Effector CD8-positive, alpha-beta T cell (primary cell): ENCODE data around the gene TNKS1BP1.

Experiments
- DNase-seq: peaks from one replicate; lab custom pipeline; 2025; lab: John Stamatoyannopoulos, UW

TNKS1BP1 gene

DNA sequence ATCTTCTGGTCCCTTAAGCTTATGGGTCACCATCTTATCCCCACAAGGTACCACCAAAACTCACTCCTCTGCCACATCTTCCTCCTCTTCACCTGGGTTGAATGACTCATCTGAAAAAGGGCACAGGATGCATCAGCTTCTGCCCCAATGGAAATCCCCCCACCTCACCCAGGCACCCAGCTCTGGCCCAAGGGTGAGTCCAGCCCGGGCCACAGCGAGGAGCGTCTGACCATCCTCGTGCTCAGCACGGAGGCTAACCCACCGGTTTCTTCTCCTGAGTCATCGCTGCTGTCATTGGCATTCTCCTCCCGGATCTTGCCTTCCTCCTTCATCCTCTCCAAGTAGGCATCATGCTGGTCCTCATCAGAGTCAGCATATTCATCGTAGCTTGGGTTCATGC is 5.3 kb upstream of the TNKS1BP1 start:
- no peak for DNase-seq

DNA sequence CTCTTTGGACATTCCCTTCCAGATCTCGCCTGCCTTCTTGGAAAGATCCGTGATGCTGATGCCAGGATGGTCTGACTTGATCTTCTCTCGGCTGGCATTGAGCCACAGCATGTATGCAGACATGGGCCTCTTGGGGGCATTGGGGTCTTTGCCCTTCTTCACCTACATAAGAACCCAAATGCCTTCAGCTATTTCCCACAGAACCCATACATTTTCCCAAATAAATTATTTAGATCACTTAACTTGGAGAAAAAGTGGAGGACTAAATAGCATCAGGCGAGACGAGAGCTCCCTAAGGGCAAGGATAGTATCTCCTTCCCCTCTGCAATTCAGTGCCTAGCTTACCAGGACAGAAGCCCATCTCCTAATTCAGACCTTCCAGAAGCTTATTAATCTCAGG is 3.0 kb upstream of the TNKS1BP1 start:
- DNase-seq = no peak

DNA sequence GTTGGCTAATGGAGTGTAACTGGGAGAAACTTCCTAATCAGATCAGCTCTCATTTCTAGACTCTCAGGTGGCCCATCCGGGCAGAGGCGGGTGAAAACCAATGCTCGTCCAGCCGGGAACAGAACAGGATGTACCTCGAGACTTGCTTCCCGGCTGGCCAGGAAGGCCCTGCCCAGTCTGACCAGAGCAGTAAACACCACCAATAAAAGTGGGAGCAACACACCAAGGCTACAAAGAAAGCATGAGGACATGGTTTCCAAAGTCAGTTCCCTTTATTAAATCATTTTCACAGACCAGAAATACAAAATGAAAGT is 940 bp upstream of the TNKS1BP1 start:
- DNase-seq = no peak

DNA sequence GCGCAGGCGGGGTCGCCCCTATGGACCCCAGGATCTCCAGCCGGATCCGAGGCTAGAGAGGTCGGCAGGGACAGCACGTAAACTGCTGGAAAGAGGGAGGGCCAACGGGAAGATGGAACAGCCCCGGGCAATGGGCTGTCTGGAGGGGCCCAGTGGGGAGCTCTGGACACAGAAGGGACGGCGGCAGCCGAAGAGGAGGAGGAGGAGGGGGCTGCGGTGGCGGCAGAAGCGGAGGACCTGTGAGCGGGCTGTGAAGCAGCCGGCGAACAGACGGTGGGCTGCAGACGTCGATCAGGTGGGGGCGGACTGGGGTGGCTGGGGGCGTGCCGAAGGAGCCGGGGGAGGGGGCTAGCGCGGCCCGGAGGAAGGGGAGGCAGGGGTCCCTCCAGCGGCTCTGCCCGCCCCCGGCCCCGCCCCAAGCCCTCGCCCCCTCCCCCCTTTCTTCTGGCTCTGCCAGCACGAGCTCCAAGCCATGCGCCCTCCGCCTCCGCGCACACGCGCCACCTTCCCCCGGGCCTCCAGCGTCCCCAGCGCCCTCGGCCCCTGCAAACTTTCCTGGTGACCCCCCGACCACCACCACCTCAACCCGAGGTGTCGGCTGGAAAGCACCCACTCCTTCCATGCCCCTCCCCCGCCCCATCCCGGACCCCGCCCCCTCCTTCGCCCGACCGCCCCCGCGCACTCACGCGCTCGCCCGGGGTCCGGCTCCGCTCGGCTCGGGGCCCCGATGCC is 432 bp downstream of the TNKS1BP1 start:
- no peak for DNase-seq

DNA sequence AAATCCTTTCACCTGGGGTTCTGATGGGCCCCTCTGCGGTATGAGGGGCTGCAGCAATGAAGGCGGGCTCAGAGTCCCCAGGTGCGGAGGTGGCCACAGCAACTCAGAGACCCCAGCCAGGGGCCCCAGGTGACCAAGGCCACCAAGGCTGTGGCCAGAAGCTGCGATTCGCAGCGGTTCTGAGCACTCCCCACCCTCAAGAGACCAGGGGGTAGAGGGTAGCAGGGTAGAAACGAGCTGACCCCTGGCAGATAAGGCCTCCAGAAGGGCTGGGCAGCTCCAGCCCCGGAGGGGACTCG is 948 bp downstream of the TNKS1BP1 start:
- DNase-seq = no peak

DNA sequence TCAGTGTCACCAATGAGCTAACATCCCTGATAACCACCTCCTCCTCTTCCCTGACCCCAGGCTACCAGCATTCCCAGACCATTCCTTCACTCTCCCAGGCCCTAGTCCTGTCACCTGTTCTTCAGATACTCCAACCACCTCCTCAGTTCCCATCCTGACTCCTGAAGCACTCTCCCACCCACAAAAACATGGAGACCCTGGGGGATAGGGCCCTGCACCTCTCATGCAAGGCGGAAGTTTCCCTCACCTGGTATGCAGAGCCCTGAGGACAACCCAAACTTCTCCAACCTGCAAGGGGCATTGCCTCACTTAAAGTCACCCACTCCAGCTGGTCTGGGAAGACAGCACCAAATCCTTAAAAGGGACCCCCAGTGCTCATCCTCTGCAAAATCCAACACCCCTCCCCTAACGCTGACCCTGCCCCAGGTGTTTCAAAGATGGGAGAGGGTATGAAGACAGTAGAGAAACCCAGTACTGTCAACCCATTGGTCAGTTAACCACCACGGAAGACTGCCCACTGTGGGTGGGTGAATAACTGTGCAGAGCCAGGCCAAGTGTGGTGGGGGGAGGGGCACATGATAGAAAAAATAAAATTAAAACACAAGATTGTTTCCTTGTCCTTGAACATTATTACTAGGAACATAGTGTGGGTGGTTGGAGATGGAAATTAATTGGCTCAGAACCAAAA is 1.4 kb downstream of the TNKS1BP1 start:
- no peak for DNase-seq

DNA sequence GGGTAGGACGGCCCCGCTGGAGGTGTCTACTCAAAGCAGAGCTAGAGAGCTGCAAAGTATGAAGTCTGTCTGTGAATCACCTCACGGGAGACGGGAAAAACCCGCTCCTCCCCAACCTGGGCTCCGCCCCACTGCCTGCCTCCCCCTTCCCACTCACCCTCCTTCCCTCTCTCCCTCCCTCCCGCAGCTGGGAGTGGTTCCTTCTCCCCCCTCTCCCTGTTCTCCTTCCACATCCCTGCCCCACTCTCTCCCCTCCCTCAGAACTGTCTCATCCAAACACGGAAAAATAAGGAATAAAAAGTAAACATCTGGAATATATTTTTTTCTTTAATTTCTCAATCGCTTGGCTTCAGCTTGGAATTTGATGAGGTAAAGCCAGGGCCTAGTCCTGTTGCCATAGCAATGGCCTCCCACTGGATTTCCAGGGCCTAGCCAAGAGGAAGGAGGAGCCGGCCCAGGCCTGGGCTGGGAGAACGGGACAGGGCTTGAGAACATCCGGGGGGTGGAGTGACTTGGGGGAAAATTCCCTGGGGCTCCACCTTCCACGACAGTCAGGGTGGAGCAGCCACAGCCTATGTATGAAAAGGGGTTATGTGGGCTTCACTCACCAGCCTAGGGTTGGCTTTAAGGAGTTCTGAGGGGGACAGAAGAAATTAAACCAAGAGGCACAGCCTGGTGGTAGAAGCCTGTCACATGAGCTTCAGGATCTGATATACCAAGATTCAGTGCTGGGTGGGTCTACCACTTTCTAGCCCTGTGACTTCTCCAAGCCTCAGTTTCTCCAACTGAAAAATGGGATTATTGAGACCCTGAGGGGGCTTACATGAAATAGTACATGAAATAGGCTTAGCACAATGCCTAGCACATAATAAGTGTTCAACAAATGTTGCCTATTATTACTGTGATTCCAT is 2.2 kb downstream of the TNKS1BP1 start:
- DNase-seq = no peak

DNA sequence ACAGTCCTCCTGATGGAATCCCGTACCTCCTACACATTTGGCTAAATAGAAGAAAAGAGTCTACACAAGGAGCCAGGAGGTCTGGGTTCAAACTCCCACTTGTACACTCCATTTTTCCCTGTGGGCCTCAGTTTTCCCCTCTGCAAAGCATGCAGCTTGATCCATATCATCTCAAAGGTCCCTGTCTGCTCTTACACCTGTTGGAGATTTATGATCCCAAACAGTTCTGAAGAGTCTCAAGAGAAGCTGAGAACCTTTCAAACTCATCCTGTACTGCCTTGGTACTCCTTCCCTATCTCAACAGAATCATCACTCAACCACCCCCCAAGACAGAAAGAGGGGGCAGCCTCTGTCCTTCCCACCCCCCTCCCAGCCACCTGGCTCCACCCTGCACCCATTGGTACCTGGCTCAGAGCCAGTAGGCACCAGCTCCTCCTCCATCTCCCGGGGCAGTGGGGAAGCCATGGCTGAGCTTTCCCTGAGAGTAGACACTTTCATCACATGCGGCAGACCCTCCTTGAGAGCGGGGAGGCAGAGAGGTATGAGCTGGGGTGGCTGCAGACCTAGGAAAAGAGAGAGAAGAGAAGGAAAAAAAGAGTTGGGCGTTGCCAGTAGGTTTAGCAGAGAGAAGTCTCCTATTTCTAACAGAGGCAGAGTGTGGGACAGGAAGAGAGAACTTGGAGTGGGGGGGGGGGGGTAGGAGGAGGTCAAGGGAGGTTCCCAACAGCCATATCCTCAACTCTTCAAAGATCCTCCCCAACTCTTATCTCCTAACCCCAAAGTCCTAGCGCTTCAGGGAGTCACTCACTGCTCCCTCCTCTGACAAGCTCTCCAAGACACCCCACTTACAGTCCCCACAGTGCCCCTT is 3.1 kb downstream of the TNKS1BP1 start:
- no peak for DNase-seq

DNA sequence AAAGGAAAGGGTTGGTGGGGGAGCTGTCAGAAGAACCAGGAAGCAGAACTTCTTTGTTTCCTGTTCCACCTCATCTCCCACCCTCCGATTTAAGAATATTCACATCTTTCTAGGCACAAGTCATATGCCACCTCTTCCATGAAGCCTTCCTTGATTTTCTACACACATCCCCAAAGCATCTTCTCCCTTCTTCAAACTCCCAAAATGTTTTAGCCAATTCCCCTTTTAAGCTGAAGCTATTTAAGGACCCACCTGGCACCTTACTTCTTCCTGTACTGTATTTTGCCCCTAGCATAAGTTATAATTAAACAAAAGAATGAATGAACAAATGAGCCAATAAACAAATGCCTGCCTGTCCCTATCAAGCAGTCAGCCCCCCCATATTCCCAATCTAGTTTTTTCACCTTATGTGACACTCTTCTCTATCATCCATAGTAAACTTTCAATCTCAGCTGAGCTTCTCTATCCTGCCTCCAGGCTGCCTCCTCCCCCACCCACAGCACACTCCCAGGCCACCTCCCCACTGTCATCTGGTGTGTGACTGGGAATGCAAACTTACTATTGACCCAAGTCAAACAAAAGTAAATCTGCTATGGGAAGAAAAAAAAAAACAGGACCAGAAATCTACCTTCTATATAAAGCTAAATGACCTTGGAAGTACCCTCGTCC is 3.9 kb downstream of the TNKS1BP1 start:
- DNase-seq = no peak

DNA sequence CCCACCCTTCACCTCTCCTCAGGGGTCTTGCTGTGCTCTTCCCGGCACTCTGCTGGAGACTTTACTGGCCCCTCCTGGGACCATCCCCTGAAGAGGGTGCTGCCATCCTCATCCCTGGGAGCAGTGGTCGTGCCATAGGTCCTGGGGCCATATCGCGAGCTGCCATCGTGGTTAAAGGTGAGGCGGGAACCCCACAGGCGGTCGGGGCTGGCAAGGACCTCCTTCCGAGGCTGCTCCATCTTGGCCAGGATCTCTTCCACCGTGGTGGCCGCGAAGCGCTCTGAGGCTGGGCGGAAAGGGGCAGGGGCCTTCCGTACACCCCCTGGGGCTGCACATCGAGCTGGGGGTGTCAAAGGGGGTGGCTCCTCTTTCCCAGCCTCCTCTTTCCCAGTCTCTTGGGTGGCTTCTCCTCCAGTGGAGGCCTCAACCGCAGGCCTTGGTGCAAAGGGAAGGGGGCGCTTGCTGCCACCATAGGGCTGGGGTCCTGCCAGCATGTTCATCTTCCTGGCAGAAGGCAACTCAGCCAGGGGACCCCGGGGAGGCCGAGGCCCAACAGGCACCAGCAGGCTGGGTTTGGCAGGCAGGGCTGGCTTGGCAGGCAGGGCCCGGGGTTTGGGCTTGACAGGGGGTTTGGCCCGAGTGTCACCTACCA is 4.6 kb downstream of the TNKS1BP1 start:
- no peak for DNase-seq

DNA sequence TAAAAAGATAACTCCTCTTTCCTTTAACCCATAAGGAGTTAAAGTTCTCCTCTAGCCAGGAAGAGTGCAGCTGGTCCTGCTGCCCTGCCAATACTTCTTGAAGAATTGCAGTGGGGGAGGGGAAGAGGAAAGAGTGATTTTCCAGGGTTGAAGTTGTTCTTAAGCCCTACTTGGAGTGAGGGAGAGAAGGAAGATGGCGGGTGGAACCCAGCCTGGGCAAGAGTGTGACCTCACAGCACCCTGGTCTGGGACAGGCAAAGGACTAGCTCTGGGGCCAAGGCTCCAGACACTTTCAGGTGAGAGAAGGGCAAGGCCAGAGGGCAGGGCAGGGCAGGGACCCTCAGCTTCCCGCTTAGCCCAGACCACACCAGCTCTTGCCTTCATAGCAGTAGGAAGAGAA is 6.6 kb downstream of the TNKS1BP1 start:
- no peak for DNase-seq

DNA sequence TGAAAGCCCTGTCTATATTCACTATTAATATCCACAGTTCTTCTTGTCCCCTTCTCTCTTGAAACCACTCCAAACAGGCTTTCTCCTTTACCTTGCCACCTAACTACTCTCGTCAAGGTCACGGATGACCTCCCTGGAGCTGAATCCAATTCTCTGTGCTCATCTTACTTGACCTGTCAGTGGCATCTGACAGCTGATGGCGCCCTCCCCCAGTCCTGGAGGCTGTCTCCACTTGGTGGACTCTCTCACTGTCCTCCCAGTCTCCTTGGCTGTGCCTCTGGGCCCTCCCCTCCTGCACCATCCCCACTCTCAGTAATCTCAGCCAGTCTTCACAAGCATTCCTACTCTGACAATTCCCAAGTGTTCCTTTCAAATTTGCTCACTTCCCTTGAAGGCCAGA is 8.7 kb downstream of the TNKS1BP1 start:
- DNase-seq = no peak

DNA sequence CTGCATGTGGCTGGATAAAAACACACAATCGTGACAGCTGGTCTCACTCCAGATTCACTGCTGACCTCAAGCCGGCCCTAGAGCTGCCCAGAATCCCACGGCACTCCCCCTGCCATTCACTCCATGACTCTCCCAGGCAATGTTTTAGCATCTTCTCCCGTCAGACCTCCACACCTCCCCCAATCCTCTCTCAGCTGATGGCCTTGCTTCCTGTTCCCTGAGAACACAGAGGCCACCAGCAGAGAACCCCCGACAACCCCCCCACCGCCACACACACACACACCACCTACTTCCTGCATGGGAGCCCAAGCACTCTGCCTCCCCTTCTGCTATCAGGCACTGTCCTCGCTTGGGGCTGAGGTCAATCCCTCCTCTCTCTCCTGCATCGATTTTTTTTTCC is 9.3 kb downstream of the TNKS1BP1 start:
- DNase-seq = no peak

DNA sequence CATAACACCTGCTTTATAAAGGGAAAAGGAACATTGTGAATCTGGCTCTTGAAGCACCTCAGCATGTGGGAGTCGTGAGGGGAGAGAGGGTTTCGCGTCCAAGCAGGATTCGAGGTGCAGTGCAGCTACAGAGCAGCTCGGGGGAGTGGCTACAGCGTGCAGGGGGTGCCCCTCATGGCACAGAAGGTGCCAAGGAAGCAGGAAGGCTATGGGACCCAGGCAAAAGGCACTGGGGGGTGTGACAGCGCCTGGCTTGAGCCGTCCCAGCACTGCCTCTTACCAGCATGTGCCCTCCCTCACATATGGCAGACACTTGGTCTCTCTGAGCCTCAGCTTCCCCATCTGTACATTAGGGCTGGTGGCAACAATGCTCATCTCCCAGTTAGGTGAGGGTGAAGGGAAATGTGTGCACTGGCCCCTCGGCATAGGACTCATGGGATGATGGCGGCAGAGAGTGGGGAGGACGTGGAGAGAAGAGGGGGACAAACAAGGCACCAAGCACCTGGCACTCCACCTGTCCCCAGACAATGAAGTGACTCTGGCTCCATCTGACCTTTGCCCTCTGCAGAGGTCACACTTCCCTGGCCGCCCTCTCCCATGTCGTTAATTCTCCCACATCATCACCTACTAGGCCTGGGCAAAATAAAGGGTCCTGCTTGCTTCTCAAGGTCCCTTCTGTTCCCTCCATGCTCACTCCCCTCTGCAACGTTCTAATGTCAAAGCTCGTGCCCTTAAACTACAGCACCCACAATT is 10.4 kb downstream of the TNKS1BP1 start:
- no peak for DNase-seq

DNA sequence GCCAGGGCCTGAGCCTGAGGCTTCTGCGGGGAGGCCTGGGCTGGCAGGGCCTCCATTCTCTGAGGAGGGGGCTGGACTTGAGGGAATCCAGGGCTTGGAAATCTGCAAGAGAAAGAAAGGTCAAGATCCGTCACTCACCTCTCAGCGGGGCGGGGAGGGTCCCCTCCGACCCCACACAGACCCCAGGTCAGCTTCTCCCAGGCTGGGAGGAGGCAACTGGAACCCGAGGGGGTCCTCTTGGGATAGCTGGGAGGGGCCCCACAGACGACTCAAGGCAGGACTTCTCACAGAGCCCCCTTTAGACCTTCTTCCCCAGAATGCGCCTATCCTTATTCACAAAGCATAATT is 11.0 kb downstream of the TNKS1BP1 start:
- no peak for DNase-seq

DNA sequence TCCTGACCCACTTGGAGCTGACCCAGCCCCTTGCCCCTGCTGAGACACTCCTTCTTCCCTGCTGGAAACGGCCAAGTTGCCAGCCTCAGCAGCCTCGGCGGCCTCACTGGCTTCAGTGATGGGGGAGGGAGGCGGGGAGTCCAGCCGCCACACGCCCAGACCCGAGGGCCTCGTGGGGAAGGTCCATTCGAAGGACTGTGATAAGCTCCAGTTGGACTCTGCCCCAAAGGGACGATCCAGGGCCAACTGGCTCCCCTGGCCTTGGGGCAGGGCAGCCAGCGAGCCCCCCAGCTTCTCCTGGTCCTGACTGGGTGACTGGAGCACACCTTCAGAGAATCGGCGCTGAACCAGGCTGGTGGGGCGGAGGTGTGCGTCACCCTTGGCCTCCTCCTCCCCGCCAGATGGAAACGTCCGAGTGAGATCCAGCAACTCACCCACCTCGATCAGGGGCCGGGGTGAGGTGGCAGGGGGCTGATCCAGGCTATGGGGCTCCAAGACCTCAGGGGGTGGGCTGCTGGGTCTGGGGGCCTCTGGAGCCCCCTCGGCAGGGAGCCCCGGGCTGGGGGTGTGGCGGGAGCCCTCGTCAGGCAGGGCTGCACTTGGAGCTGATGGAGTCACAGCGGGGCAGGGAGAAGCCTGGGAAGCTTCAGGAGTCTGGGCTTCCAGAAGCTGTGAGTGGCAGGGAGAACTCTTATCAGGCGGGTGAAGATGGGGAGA is 11.5 kb downstream of the TNKS1BP1 start:
- DNase-seq = no peak

DNA sequence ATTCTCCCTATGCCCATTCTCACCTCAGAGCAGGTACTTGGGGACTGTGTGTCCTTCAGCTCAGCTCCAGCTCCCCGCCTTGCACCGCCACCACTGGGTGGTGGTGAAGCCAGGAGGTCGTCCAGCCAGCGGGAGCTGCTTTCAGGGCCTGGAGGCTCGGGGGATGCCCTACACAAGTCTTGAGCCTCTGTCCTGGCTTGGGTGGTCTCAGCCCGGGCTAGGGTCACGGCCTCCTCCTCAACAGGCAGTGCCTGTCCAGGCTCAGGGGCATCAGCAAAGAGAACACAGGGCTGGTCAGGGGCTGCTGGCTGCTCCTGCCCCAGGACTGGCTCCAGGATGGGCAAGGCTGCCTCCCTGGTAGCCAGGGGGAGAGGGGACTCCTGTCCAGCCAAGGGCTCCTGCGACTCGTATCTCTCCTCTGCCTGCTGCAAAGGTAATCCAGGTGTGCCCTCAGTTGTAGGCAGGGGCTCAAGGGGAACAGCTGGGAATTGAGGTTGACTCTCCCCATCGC is 12.2 kb downstream of the TNKS1BP1 start:
- no peak for DNase-seq

DNA sequence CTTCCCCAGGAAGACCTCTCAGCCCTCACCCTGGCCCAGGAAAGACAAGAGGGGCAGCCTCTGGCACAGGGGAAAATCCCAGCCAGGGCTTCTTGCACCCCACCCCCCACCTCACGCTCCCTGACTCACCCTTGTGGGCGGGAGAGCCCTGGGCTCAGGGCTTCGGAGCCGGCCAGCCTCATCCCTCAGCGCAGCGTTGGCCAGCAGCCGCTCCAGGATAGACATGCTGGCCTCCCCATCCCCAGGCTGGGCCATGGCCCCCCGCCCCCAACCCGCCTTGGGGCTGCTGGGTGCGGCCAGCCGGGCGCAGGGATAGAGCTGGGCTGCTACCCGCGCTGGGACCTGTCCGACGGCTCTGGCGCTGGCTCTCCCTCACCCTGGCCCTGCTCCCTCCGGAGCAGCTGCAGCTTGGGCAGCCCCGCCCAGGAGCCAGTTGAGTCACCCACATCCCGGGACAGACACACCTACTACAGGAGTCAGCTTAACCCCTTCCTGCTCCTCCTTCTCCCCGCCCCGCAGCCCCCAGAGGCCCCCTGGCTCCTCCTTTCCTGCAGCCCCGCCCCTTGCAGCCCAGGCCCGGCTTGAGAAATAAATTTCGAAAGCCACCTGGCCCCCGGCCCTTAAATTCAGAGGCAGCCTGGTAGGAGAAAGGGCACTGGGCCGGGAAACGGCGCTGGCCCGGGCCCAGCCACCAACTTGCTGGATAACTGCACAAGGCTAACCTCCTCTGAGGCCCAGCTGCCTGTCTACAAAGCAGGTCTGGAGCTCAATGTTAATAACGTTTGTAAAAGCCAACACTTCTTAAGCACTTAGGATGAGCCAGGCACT is 13.4 kb downstream of the TNKS1BP1 start:
- DNase-seq = peak; percentile 14

DNA sequence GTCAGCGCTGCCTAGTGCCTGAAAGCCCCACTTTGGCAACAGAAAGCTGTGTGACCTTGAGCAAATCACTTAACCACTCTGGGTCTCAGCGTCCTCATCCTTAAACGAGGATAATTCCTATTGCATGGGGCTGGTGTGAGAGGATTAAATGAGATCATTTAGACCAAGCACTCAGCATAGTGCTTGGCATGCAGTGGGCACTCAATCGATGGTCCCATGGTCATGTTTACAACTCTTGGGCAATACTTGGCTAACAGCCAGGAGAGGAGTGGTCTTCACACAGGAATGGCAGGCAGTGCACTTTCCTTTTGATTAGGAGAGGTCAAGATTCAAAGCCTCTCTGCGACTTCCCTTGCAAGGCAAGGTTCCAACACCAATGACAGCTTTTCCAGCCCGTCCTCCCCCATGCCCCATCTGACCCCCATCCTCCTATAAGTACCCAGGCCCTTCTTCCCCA is 14.1 kb downstream of the TNKS1BP1 start:
- DNase-seq = no peak
